ENCODE measurements around the gene SRRM3.

DNA sequence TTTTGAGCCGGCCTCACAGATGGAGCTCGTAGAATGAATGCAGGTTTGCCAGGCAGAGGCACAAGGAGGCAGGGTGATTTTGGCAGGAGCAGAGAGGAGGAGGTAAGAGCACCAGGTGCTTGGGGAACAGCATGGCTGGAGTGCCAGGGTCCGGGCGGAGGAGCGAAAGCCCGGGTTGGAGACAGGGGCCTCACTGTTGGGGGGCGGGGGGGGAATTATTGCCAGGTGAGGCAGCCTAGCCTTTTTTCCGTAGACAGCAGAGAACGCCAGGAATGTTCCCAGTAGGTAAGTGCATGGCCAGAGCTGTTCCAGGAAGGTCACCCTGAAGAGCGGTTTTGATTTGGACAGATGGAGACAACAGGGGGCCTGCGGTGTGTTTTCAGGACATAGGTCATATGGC is 9.5 kb downstream of the SRRM3 start:
- TF ChIP-seq, protein P1, sequence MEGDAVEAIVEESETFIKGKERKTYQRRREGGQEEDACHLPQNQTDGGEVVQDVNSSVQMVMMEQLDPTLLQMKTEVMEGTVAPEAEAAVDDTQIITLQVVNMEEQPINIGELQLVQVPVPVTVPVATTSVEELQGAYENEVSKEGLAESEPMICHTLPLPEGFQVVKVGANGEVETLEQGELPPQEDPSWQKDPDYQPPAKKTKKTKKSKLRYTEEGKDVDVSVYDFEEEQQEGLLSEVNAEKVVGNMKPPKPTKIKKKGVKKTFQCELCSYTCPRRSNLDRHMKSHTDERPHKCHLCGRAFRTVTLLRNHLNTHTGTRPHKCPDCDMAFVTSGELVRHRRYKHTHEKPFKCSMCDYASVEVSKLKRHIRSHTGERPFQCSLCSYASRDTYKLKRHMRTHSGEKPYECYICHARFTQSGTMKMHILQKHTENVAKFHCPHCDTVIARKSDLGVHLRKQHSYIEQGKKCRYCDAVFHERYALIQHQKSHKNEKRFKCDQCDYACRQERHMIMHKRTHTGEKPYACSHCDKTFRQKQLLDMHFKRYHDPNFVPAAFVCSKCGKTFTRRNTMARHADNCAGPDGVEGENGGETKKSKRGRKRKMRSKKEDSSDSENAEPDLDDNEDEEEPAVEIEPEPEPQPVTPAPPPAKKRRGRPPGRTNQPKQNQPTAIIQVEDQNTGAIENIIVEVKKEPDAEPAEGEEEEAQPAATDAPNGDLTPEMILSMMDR (IDR thresholded peaks at IDR 0.05 in 2 of 3, conservative IDR thresholded peaks at IDR 0.05 in 1 of 3; ENCODE audit: borderline replicate concordance in 1 of 3, insufficient read depth in 1 of 3, low read depth in 2 of 3, low read length in 2 of 3) = no peak
- TF ChIP-seq, protein P2, sequence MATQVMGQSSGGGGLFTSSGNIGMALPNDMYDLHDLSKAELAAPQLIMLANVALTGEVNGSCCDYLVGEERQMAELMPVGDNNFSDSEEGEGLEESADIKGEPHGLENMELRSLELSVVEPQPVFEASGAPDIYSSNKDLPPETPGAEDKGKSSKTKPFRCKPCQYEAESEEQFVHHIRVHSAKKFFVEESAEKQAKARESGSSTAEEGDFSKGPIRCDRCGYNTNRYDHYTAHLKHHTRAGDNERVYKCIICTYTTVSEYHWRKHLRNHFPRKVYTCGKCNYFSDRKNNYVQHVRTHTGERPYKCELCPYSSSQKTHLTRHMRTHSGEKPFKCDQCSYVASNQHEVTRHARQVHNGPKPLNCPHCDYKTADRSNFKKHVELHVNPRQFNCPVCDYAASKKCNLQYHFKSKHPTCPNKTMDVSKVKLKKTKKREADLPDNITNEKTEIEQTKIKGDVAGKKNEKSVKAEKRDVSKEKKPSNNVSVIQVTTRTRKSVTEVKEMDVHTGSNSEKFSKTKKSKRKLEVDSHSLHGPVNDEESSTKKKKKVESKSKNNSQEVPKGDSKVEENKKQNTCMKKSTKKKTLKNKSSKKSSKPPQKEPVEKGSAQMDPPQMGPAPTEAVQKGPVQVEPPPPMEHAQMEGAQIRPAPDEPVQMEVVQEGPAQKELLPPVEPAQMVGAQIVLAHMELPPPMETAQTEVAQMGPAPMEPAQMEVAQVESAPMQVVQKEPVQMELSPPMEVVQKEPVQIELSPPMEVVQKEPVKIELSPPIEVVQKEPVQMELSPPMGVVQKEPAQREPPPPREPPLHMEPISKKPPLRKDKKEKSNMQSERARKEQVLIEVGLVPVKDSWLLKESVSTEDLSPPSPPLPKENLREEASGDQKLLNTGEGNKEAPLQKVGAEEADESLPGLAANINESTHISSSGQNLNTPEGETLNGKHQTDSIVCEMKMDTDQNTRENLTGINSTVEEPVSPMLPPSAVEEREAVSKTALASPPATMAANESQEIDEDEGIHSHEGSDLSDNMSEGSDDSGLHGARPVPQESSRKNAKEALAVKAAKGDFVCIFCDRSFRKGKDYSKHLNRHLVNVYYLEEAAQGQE (IDR thresholded peaks at IDR 0.05; ENCODE audit: low read depth) = no peak
- no peak for TF ChIP-seq EZH2 (IDR thresholded peaks at IDR 0.05)
- no peak for TF ChIP-seq POLR2AphosphoS5 (IDR thresholded peaks at IDR 0.05; ENCODE audit: low read depth, low read length)
- no peak for TF ChIP-seq RAD21 (IDR thresholded peaks at IDR 0.05; ENCODE audit: low read depth)
- no peak for TF ChIP-seq POLR2A (IDR thresholded peaks at IDR 0.05; ENCODE audit: borderline replicate concordance, extremely low read depth, insufficient read depth, insufficient read length)
- no peak for TF ChIP-seq TCF7L2 (IDR thresholded peaks at IDR 0.05; ENCODE audit: borderline replicate concordance, extremely low read depth, insufficient read depth, insufficient read length)
- TF ChIP-seq ZFX (IDR thresholded peaks at IDR 0.05) = no peak
- TF ChIP-seq YY1 (IDR thresholded peaks at IDR 0.05; ENCODE audit: extremely low read depth, insufficient replicate concordance, low read depth, low read length) = no peak
- no peak for TF ChIP-seq EZH2phosphoT487 (IDR thresholded peaks at IDR 0.05; ENCODE audit: borderline replicate concordance)
- no peak for TF ChIP-seq EGR1 (IDR thresholded peaks at IDR 0.05; ENCODE audit: low read depth)

Data from HCT116 (cell line).